Thoracic aorta (tissue), 2 donors: ENCODE measurements around the gene TECRL. TPM values are rescaled to one million over a fixed set of nuclear protein-coding genes. Genes with fewer than 3 reads are reported as not detected.

Experiments
- ATAC-seq: fragments of 150-250 bp; one replicate; pipeline ENCODE4 v1.8.0; 2017; ENCODE audit warnings: low read depth; ENCODE audit not compliant: insufficient number of reproducible peaks, low FRiP score
- DNase-seq: peaks from one replicate; pipeline ENCODE4 v3.0.0-alpha.2; 2020; ENCODE audit warnings: low spot score
- H3K27ac ChIP-seq, 2 donors: fragments of 200-600 bp; sonication (generic); 1 replicate in 1 of 2; 2 replicates in 1 of 2; pipeline ENCODE4 v1.5.1; 2016; ENCODE audit warnings: mild to moderate bottlenecking in 2 of 2, moderate library complexity in 2 of 2
- H3K27me3 ChIP-seq: fragments of 200-600 bp; sonication (generic); replicated peaks from 2 replicates; pipeline ENCODE4 v1.6.0; 2016; ENCODE audit warnings: mild to moderate bottlenecking; ENCODE audit not compliant: insufficient read depth
- H3K36me3 ChIP-seq: fragments of 200-600 bp; sonication (generic); one replicate; pipeline ENCODE4 v1.5.1; 2016
- H3K4me1 ChIP-seq, 2 donors: fragments of 200-600 bp; sonication (generic); 1 replicate in 1 of 2; 2 replicates in 1 of 2; pipeline versions ENCODE4 v1.5.1 to v1.6.0; 2016; ENCODE audit warnings: low read depth in 2 of 2, mild to moderate bottlenecking in 1 of 2; ENCODE audit not compliant: control insufficient read depth in 1 of 2
- H3K4me3 ChIP-seq: fragments of 200-600 bp; sonication (generic); 2 replicates; pipeline ENCODE4 v1.5.1; 2016; ENCODE audit warnings: mild to moderate bottlenecking
- H3K9me3 ChIP-seq: fragments of 200-600 bp; sonication (generic); 2 replicates; pipeline ENCODE4 v1.5.1; 2016
- CTCF ChIP-seq: fragments of 200-600 bp; sonication (generic); IDR thresholded peaks from one replicate; pipeline ENCODE4 v1.5.1; 2019; ENCODE audit warnings: antibody characterized with exemption
- total RNA-seq, 2 donors: library from RNA; depleted of rRNA; stranded (reverse); fragments of >200 nt; gene quantifications; one replicate each; pipeline versions ENCODE4 v1.1.0 to v1.2.3, GENCODE V29; 2016

The TECRL gene
- total RNA-seq, 2 donors from 2014 or later, result not detected

- Histone ChIP-seq H3K4me3 (no peak overlapping the region), H3K27ac (no peak overlapping the region), H3K4me1 (no peaks in the 10 kb centered on the region), H3K9me3 (no peaks in the 10 kb centered on the region), H3K27me3 (no peaks in the 10 kb centered on the region), H3K36me3 (no peaks in the 10 kb centered on the region)
- ATAC-seq (no peak), DNase-seq (no peak)
- no peak for TF ChIP-seq CTCF
These were observed 3.5 kb downstream of the TECRL start for GRCh38 chr4:64405761-64406160.

GRCh38 chr4:64402684-64403083 is 6.6 kb downstream of the TECRL start:
- Histone ChIP-seq H3K4me1 (no peaks in the 10 kb centered on the region), H3K36me3 (no peaks in the 10 kb centered on the region), H3K4me3 (no peak overlapping the region), H3K9me3 (no peaks in the 10 kb centered on the region), H3K27ac (no peak overlapping the region), H3K27me3 (no peaks in the 10 kb centered on the region)
- DNase-seq, result no peak
- ATAC-seq, result no peak
- TF ChIP-seq CTCF, result no peak

- no peak for DNase-seq
- ATAC-seq, result no peak
- no peak for TF ChIP-seq CTCF
- Histone ChIP-seq H3K9me3 (no peaks in the 10 kb centered on the region), H3K27ac (no peak overlapping the region), H3K36me3 (no peaks in the 10 kb centered on the region), H3K27me3 (no peaks in the 10 kb centered on the region), H3K4me1 (no peaks in the 10 kb centered on the region), H3K4me3 (no peak overlapping the region)
These were observed 9.7 kb downstream of the TECRL start for GRCh38 chr4:64399313-64400109.

GRCh38 chr4:64394469-64394868 is 14.8 kb downstream of the TECRL start:
- no peak for ATAC-seq
- DNase-seq, result no peak
- H3K36me3 ChIP-seq, result no peaks in the 10 kb centered on the region

GRCh38 chr4:64388252-64388651 is 21.0 kb downstream of the TECRL start:
- no peak for DNase-seq
- ATAC-seq, result no peak
- H3K4me1 ChIP-seq, result no peaks in the 10 kb centered on the region
- no peak for TF ChIP-seq CTCF
- H3K27ac ChIP-seq, result no peak overlapping the region
- no peaks in the 10 kb centered on the region for H3K27me3 ChIP-seq
- H3K36me3 ChIP-seq, result no peaks in the 10 kb centered on the region
- no peaks in the 10 kb centered on the region for H3K9me3 ChIP-seq
- H3K4me3 ChIP-seq, result no peak overlapping the region

More at GRCh38 chr4:64394469-64394868, 14.8 kb downstream of the TECRL start:
- H3K4me1 ChIP-seq, result no peaks in the 10 kb centered on the region
- TF ChIP-seq CTCF, result no peak
- H3K4me3 ChIP-seq, result no peak overlapping the region
- H3K9me3 ChIP-seq, result no peaks in the 10 kb centered on the region
- H3K27ac ChIP-seq, result no peak overlapping the region
- no peaks in the 10 kb centered on the region for H3K27me3 ChIP-seq
